GM18519 (cell line): Measurements from ENCODE around the gene CTAGE8.
A peak's percentile ranks its signal among the peaks of the same experiment; 100 is the strongest.
"Not testable (repeated sequence)": the region's sequence is repeated elsewhere in the genome, so short reads cannot be mapped to it uniquely, and the experiment has no call there.

ENCODE experiments used
- ATAC-seq: cut with Tn5 transposase; IDR thresholded peaks from one replicate; pipeline ENCODE4 v1.9.1; 2021; ENCODE audit warnings: mild to moderate bottlenecking, moderate library complexity; ENCODE audit not compliant: unreplicated experiment, low FRiP score

Gene CTAGE8, protein sequence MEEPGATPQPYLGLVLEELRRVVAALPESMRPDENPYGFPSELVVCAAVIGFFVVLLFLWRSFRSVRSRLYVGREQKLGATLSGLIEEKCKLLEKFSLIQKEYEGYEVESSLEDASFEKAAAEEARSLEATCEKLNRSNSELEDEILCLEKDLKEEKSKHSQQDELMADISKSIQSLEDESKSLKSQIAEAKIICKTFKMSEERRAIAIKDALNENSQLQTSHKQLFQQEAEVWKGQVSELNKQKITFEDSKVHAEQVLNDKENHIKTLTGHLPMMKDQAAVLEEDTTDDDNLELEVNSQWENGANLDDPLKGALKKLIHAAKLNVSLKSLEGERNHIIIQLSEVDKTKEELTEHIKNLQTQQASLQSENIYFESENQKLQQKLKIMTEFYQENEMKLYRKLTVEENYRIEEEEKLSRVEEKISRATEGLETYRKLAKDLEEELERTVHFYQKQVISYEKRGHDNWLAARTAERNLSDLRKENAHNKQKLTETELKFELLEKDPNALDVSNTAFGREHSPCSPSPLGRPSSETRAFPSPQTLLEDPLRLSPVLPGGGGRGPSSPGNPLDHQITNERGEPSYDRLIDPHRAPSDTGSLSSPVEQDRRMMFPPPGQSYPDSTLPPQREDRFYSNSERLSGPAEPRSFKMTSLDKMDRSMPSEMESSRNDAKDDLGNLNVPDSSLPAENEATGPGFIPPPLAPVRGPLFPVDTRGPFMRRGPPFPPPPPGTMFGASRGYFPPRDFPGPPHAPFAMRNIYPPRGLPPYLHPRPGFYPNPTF

GRCh38 chr7:144269188-144269587 lies at the start of gene CTAGE8:
CTAGE8 (minus strand) TSS chr7:144269288; CDS start chr7:144269250, 38 bp downstream.
- ATAC-seq = not testable (repeated sequence)

- ATAC-seq = not testable (repeated sequence)
These were observed 48.4 kb upstream of the CTAGE8 start for GRCh38 chr7:144317537-144317936.

DNA sequence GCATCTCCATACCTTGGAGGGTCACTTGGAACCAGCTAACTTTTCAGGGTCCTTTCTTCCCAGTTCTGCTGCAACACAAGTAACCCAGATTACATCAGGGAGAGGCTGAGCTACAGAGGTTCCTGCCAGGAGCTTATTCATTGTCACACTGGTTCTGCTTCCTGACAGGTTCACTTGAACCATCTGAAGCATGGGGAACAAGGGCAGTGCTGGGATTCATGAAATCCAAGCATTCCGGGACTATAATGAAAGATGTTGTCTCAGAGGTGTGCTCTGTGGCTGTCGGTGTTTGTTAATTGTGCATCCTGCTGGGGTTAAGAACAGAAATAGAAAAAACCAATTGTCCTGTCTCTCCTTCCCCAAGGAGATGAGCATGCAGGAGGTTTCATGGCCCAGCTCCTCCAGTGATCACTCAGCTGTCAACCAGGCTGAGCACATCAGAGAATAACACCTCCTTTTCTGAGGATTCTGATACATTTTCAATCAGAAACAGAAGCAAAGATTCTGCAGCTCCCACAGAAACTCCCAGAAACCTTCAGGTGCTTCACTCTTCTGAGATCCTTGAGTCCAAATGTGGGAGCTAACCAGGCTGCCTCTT lies 42.9 kb upstream of the CTAGE8 start, which contains the start of gene OR2A1:
OR2A1 (plus strand) TSS at position 548 of the 598 bp plus-strand sequence. CDS start 5,706 bp downstream, outside the sequence.
- ATAC-seq = not testable (repeated sequence)

DNA sequence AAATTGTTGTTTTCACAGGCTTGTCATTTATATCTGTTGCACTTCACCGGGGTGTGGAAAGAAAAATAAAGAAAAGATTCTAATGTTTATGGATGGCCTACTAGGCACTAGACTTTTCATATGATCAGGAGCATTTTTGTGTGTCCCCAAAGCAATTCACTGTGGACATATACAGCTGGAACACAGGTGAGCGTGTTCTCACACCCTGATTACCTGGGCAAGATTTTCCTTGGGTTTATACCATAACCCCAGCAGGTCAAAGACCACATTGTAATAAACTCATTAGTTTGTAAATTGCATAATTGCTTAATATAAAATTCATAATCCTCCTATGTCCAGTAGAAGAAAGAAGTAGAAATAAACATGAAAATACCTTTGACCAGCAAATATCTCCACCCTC lies 42.1 kb upstream of the CTAGE8 start:
- not testable (repeated sequence) for ATAC-seq

- ATAC-seq = not testable (repeated sequence)
These were observed 40.6 kb upstream of the CTAGE8 start for GRCh38 chr7:144309702-144310101.

DNA sequence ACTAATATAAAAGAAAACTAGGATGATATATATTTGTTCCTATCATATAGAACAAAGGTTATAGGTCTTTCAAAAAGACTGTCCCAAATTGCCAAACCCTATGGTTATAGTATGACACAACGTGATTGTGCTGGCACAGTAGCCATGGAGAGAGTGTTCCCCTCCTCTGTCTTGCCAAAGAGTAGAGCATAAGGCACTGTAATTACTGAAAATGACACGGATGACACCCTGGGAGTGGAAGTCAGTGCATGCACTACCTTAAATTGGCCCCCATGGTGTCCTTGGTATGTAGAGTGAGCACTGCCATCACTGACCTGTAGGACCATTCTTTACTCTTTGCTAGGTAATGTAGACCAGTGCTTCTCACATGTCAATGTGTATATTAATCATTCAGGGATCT lies 36.1 kb upstream of the CTAGE8 start:
- not testable (repeated sequence) for ATAC-seq

- not testable (repeated sequence) for ATAC-seq
These were observed 34.5 kb upstream of the CTAGE8 start for GRCh38 chr7:144303607-144304006.

DNA sequence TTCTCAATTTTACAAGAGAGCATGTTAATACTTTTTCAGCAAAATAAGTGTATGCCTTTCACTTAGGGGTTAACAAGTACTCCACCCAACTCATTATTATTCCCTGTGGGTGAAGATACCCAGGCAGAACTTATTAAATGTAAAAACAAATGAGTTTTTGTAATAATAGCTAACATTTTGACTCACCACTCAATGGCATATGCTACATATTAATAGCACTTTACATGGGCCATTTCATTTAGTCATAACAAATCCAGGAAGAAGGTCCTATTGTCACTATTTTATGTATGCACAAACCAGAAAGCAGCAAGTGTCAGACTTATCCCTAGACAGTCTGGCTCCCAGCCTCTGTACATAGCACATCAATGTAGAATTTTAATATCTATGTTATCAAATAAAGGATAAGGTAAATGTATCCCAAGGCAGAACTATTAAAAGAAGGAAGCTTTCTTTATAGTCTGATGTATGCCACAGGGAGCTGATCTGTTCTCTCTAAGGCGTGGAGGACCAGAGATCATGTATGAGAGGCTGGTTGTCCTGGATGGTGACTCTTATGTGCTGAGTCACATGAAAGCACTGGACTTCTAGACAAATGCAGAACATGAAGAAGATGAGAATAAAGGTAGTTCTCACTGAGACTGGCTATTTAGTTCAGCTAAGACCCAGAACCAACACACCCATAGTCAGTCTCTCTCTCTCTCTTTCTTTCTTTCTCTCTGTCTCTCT lies 33.7 kb upstream of the CTAGE8 start:
- ATAC-seq = not testable (repeated sequence)

DNA sequence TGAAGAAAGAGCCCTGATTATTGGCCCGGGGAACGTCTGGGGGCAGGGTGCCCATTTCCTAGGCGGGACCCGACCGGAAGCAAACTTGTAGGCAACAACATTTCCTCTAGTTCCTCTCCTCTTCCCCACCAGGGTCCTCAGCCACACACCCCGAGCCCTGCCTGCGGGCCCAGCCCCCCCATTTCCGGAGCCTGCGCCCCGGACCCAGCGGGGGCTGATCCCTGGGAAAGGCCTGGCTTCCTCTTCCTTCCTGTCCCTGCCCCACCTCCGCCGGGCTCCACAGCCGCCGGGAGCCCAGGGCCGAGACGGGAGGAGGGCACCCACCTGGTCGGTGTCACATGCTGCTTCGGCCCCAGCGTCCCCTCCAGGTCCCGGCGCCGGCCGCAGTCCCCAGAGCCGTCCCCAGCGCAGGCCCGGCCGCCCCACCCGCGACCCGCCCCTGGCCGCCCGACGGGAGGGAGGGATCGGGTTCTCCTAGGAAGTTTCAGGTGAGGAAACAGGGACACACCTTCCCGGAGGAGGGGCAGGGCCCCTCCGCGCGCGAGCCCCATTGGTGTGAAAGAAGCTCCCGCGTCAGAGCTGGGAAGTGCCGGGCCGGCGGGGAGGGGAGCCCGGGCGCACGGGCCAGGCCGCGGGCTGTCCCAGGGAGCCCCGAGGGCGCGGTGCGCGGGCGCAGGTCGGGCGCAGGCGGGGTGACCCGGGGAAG lies 24.9 kb upstream of the CTAGE8 start:
- peak; percentile 58 for ATAC-seq

GRCh38 chr7:144292384-144293161 lies 23.5 kb upstream of the CTAGE8 start:
- not testable (repeated sequence) for ATAC-seq

DNA sequence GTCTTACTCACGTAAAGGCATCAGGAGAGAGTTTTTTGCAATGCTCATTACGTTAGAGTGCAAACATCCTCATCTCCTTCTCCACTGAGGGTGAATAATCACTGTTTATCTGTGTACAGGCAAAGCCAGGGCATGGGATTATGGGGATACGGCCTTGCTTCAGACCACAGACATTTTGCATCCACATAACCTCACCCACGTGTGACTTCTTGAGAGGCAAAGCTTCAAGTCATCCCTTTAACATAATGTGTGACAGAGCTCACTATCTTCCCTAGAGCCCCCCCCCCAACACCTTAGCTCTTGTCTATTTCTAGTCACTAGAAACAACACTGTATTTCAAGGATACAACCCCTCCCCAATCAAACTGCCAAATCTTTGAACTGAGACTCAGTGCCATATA lies 22.5 kb upstream of the CTAGE8 start:
- ATAC-seq = not testable (repeated sequence)

DNA sequence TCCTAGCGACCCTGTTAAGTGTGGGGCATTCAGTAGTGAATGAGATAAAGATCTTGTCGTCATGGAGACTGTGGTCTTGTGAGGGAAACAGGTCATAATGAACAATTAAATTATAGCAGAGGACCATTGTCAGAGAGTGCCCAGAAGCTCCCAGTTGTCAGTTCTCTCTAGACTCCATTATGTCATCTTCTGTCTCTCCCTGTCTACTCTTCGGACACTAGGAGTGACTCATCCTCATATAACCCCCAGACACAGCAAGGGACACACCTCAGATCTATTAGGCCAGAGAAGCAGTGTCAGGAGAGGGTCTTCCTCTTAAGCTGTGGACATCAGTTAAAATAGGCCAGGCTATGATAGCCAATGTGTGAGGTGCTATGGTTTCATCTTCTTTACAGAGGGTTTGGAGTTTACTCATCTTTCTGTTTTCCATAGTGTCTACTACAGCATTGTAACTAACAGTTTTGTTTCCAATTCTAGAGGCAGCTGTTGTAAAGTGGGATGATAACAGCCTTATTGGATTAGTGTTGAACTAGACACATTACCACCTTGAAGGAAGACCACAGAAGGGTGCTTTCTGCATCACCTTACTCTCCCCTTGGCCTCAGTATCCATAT lies 18.2 kb upstream of the CTAGE8 start:
- not testable (repeated sequence) for ATAC-seq

DNA sequence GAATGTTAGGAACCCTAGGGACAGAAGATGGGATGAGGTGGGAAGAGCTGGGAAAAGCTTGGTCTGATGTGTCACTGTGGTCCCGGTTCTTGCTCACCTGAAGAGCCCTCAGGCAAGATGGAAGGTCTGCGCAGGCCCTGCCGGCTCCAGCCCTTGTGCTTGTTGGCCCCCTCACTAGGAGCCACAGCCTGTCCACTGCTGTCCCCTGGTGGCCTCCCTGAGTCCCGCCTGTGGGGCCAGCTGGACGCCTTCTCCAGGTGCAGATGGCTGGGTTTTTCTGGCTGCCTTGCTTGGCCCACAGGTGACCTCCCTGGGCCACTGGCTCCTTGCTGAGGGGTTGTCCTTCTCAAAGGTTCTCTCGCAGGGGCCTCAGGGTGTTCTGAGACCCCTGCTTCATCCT lies 14.6 kb upstream of the CTAGE8 start:
- not testable (repeated sequence) for ATAC-seq

GRCh38 chr7:144282490-144282889 lies 13.4 kb upstream of the CTAGE8 start:
- not testable (repeated sequence) for ATAC-seq

DNA sequence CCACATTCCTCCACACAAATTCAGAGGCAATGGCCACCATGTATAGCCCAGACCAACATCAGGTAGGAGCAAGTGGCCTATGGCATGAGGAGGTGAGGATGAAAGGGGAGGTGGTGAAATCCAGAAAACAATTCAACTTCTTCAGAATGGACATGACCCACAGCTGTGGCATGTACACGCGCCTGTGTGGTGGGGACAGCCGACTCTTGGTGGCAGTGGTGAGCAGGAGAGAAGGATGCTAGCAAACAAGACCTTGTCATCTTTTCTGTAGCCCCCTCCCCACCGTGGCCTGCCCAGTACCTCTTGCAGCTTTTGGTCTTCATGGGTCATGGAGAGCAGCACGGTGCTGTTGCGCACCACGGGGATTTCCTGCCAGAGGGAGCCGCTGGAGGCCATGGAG lies 12.9 kb upstream of the CTAGE8 start:
- ATAC-seq = not testable (repeated sequence)

DNA sequence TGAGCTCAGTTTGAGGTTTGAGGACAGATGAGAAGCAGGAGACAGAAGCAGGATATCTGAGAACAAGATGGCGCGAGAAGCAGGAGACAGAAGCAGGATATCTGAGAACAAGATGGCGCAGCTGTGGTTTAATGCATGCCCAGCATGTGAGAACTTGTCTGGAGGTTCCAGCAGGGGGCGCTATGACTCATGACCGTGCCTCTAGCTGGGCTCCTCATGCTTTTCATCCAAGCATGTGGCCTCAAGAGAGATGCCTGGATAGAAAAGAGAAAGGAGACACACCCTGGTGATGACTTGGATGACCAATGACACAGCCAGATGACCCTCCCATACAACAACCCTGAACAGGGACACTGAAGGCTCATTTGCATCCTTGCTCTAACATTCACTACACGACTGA lies 10.9 kb upstream of the CTAGE8 start:
- not testable (repeated sequence) for ATAC-seq

GRCh38 chr7:144275281-144275680 lies 6.2 kb upstream of the CTAGE8 start:
- not testable (repeated sequence) for ATAC-seq

- ATAC-seq = not testable (repeated sequence)
These were observed 4.4 kb downstream of the CTAGE8 start, which contains the start of gene OR2A7 for GRCh38 chr7:144264692-144265091. OR2A7 (minus strand) TSS chr7:144264792; CDS start chr7:144259628, 5,164 bp downstream.
